NCI-H524 (cell line): ENCODE measurements around the gene MTHFD2L.
"Not testable (repeated sequence)": the region's sequence is repeated elsewhere in the genome, so short reads cannot be mapped to it uniquely, and the experiment has no call there.

Experiments
- DNase-seq, 2 experiments: peaks; one replicate each; lab custom pipeline; 2025; lab: John Stamatoyannopoulos, UW

MTHFD2L gene

DNA sequence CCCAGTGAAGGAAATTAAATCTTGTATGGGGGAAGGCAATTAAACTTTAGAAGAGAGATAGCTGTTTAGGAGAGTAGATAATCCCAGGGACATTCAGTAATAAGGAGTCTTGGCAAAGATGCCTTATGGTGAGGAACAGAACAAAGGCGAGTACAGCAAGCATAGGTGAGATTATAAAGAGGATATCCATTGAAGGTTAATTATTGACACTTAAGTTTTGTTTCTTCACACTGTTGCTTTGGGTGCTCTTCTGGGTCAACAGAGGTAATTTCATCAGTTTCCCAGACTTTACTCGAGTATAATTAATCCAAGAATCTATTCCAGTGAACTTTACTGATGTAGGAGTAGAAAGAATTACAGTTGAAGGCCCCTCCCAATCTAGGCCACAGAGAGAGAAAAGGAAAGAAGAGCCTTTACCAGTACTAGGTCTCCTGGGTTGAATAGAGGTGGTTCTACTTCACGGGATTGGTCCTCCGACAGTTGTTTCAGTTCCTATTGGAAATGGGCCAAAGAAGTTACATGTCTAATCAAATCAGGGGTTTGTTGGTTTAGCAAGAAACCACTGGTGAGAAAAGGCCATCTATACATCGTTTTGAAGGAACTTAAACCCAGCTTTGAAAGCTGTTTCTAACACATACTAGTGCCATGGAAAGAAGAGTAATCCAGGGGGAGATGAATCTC is 177.6 kb downstream of the MTHFD2L start:
- DNase-seq: no peak

DNA sequence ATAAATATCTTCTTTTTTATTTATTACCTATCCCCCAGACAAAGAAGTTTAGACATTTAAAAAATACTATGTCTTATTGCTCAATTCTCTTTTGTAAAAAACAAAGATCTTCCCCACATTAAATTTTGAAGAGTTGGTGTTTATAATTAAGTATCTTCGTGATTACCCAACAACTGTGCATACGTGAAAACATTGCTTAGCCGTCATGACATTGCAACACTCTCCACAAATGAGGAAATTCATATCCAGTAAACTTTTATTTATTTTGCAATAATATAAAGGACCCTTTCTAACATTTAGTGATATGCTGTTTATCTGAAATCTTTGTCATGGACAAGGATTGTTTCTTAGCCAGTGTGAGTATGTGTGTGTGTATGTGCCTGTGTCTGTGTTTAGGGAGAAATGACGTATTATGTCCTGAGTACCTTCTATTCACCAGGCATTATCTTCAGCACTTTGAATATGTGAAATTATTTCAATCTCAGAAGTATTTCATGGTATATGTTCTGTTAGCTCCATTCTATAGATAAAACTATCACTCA is 180.9 kb downstream of the MTHFD2L start:
- no peak for DNase-seq

DNA sequence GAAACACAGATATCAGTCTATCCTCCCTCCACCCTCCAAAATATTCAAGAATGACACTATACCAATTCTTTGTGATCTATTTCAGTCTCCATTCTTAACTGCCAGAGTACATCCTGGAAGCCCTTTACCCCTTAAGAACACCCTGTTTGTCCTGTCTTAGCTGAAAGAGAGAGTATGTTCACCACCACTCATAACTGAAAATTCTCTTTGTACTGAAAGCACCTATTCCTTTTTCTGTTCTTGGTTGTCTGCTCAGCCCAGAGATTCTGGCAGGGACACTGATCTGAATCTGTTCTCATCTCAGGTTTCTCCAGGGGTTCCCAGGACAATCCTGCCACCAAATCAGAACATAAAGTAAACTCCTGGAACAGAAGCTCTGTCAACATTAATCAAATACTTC is 181.6 kb downstream of the MTHFD2L start:
- no peak for DNase-seq

DNA sequence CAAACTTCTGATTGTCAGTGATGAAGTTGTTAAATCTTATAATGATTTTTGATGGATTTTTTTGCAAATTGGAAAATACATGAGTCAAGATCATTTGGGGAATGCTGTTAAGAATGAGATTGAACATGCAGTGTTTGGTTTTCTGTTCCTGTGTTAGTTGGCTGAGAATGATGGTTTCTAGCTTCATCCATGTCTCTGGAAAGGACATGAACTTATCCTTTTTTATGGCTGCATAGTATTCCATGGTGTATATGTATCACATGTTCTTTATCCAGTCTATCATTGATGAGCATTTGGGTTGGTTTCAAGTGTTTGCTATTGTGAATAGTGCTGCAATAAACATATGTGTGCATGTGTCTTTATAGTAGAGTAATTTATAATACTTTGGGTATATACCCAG is 182.5 kb downstream of the MTHFD2L start:
- not testable (repeated sequence) for DNase-seq

DNA sequence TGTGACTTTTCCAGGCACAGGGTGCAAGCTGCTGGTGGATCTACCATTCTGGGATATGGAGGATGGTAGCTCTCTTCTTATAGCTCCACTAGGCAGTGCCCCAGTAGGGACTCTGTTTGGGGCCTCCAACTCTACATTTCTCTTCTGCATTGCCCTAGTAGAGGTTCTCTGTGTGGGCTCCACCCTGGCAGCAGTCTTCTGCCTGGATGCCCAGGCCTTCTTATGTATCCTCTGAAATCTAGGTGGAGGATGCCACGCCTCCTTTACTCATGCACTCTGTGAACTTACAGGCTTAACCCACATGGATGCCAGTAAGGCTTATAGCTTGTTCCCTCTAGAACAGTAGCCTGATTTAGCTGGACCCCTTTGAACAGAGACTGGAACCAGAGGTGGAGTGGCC is 186.1 kb downstream of the MTHFD2L start:
- DNase-seq: no peak
